Spleen (tissue), 11 donors: ENCODE measurements around the gene IL31RA. TPM values are rescaled to one million over a fixed set of nuclear protein-coding genes. Genes with fewer than 3 reads are reported as not detected.

Source experiments
- DNase-seq: peaks from one replicate; pipeline ENCODE4 v3.0.0-alpha.2; 2020
- H3K27ac ChIP-seq, 8 donors: fragments of 200-600 bp; sonication (generic) in 7 of 8; 1 replicate in 4 of 8; 2 replicates in 4 of 8; pipeline versions ENCODE4 v1.5.0 to v1.8.0; 2016 to 2021; ENCODE audit warnings: inconsistent platforms in 4 of 8, mild to moderate bottlenecking in 4 of 8, moderate library complexity in 1 of 8
- H3K27me3 ChIP-seq, 7 donors: fragments of 200-600 bp; sonication (generic) in 6 of 7; replicated peaks in 1 of 7; 1 replicate in 4 of 7; 2 replicates in 3 of 7; pipeline versions ENCODE4 v1.5.0 to v1.8.0; 2016 to 2021; ENCODE audit warnings: inconsistent platforms in 3 of 7, mild to moderate bottlenecking in 1 of 7
- H3K36me3 ChIP-seq, 6 donors: fragments of 200-600 bp; sonication (generic) in 5 of 6; 1 replicate in 4 of 6; 2 replicates in 2 of 6; pipeline versions ENCODE4 v1.5.0 to v1.8.0; 2016 to 2021; ENCODE audit warnings: inconsistent platforms in 2 of 6
- H3K4me1 ChIP-seq, 6 donors: fragments of 200-600 bp; sonication (generic) in 5 of 6; 1 replicate in 3 of 6; 2 replicates in 3 of 6; pipeline versions ENCODE4 v1.5.0 to v1.8.0; 2016 to 2021; ENCODE audit warnings: inconsistent platforms in 3 of 6
- H3K4me3 ChIP-seq, 8 donors: fragments of 200-600 bp; sonication (generic) in 7 of 8; 1 replicate in 4 of 8; 2 replicates in 4 of 8; pipeline versions ENCODE4 v1.5.0 to v1.8.0; 2016 to 2021; ENCODE audit warnings: inconsistent platforms in 4 of 8, mild to moderate bottlenecking in 4 of 8, moderate library complexity in 2 of 8
- H3K9me3 ChIP-seq, 8 donors: fragments of 200-600 bp; sonication (generic) in 7 of 8; 1 replicate in 4 of 8; 2 replicates in 4 of 8; pipeline versions ENCODE4 v1.5.0 to v1.8.0; 2016 to 2021; ENCODE audit warnings: inconsistent platforms in 4 of 8
- POLR2A ChIP-seq, 3 donors: fragments of 450-650 bp; IDR thresholded peaks; one replicate each; pipeline ENCODE4 v1.5.1; 2017; ENCODE audit warnings: antibody characterized with exemption in 3 of 3, mild to moderate bottlenecking in 1 of 3
- POLR2AphosphoS5 ChIP-seq, 3 donors: sonication (generic); formaldehyde crosslinking; IDR thresholded peaks; one replicate each; pipeline ENCODE4 v1.5.1; 2017; ENCODE audit warnings: antibody characterized with exemption in 3 of 3
- WGBS, 5 donors: extraction: QIAGEN DNeasy Blood & Tissue Kit in 3 of 5; methylation state at CpG; one replicate each; pipeline versions ENCODE4 v1.1.5 to v1.1.7; 2013 to 2018; 5-methylcytosine and 5-hydroxymethylcytosine counted together
- intact Hi-C: fragments of 100-400 bp; cut with DNase I; formaldehyde crosslinking; loops from one replicate; pipeline ENCODE4 v1.15.0; 2023; ENCODE audit warnings: low total_unique reads
- polyA plus RNA-seq, 3 donors: library from polyadenylated mRNA; stranded (reverse); fragments of 200-250 nt; gene quantifications; one replicate each; pipeline ENCODE4 v1.2.1, GENCODE V29; 2013
- total RNA-seq, 7 donors: library from RNA; depleted of rRNA in 3 of 7; stranded (reverse); fragments of >200 nt in 3 of 7; fragmentation: NEBNext Ultra II Directional in 4 of 7; extraction: Animal tissue kit (Norgen Biotek cat#: 25700) in 4 of 7; gene quantifications; one replicate each; pipeline versions ENCODE4 v1.1.0 to v1.2.1, GENCODE V29; 2016 to 2021
- TF ChIP-seq, protein P1 (sequence below), 11 experiments: fragments of 200-600 bp in 7 of 11; fragments of 450-650 bp in 4 of 11; sonication (generic) in 4 of 11; IDR thresholded peaks in 8 of 11; conservative IDR thresholded peaks in 3 of 11; 1 replicate in 7 of 11; 2 replicates in 4 of 11; pipeline versions ENCODE4 v1.4.0 to v1.8.0; 2016 to 2021; ENCODE audit warnings: antibody characterized with exemption in 11 of 11, inconsistent platforms in 4 of 11, mild to moderate bottlenecking in 1 of 11
- donor health status: healthy with polysubstance abuse.
- donor health status: DM: no; HTN: no; CAD: no; lungs with moderate emphysema.
- donor health status: DM: no; HTN: no; CAD: no.
- donor health status: Bipolar disorder and iron deficiency.
- donor health status: healthy.
- donor health status: DM: no; HTN: no; CAD: no.
- donor health status: DM: yes; HTN: yes; CAD: no.

IL31RA gene
- total and polyA plus RNA-seq, 10 donors, result 0.02 to 0.20 (median 0.03) TPM; not detected in 7

DNA sequence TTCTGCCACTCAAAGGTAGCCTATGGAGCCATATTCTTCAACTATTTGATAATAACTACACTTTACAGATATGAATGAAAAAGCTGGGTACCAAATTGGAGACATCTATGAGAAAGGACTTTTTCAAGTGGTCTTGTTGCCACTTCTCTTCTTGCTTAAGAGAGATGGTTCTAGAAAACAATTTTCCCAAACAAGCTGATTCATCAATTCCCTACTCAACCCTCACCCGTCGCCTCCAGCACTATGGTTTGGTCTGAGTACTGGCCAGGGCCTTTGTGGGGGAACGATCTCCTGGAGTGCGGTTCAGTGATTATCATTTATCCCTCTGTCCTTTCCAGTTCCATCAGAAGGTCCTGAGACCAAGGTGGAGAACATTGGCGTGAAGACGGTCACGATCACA lies 56.8 kb downstream of the IL31RA start:
- Histone ChIP-seq H3K27me3 (no peaks in the 10 kb centered on the region), H3K4me1 (peaks cover 0 to 9% (median 3%) of the 10 kb centered on the region in 6 donors), H3K4me3 (no peak overlapping the region), H3K27ac (no peak overlapping the region), H3K36me3 (no peaks in the 10 kb centered on the region), H3K9me3 (no peaks in the 10 kb centered on the region)
- no peak for DNase-seq
- no peak for TF ChIP-seq POLR2A (IDR thresholded peaks at IDR 0.05)
- TF ChIP-seq, protein P1, sequence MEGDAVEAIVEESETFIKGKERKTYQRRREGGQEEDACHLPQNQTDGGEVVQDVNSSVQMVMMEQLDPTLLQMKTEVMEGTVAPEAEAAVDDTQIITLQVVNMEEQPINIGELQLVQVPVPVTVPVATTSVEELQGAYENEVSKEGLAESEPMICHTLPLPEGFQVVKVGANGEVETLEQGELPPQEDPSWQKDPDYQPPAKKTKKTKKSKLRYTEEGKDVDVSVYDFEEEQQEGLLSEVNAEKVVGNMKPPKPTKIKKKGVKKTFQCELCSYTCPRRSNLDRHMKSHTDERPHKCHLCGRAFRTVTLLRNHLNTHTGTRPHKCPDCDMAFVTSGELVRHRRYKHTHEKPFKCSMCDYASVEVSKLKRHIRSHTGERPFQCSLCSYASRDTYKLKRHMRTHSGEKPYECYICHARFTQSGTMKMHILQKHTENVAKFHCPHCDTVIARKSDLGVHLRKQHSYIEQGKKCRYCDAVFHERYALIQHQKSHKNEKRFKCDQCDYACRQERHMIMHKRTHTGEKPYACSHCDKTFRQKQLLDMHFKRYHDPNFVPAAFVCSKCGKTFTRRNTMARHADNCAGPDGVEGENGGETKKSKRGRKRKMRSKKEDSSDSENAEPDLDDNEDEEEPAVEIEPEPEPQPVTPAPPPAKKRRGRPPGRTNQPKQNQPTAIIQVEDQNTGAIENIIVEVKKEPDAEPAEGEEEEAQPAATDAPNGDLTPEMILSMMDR (IDR thresholded peaks at IDR 0.05 in 8 of 11, conservative IDR thresholded peaks at IDR 0.05 in 3 of 11), result no peak
- no peak for TF ChIP-seq POLR2AphosphoS5 (IDR thresholded peaks at IDR 0.05)
- intact Hi-C loops, result no loop called here
- WGBS, 5 donors, result 93 to 98% (median 96%) methylated on average over 7 of the region's 7 CpGs

DNA sequence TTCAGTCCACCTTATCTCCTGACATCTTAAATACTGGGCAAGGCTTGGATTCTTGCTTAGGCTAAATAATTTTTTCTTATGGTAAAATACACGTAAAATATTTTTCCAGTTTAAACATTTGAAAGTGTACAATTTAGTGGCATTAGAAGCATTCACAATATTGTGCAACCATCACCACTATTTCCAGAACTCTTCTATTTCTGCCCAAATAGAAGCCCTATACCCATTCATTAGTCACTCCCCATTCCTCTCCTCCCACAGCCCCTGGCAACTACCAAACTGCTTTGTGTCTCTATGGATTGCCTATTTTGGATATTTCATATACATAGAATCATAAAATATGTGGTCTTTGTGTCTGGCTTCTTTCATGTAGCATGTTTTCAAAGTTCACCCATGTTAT lies 57.6 kb downstream of the IL31RA start:
- H3K27me3 ChIP-seq, result no peaks in the 10 kb centered on the region
- WGBS, 5 donors, result 42 to 100% (median 56%) methylated on average over 1 of the region's 1 CpG
- peaks cover 0 to under 1% (median 0%) of the 10 kb centered on the region in 6 donors for H3K4me1 ChIP-seq
- no peaks in the 10 kb centered on the region for H3K9me3 ChIP-seq
- no peak overlapping the region for H3K4me3 ChIP-seq
- no peak overlapping the region for H3K27ac ChIP-seq
- intact Hi-C loops, result no loop called here
- TF ChIP-seq POLR2A (IDR thresholded peaks at IDR 0.05), result no peak
- TF ChIP-seq POLR2AphosphoS5 (IDR thresholded peaks at IDR 0.05), result no peak
- TF ChIP-seq, protein P1 (IDR thresholded peaks at IDR 0.05 in 8 of 11, conservative IDR thresholded peaks at IDR 0.05 in 3 of 11), result no peak
- DNase-seq, result no peak
- no peaks in the 10 kb centered on the region for H3K36me3 ChIP-seq

DNA sequence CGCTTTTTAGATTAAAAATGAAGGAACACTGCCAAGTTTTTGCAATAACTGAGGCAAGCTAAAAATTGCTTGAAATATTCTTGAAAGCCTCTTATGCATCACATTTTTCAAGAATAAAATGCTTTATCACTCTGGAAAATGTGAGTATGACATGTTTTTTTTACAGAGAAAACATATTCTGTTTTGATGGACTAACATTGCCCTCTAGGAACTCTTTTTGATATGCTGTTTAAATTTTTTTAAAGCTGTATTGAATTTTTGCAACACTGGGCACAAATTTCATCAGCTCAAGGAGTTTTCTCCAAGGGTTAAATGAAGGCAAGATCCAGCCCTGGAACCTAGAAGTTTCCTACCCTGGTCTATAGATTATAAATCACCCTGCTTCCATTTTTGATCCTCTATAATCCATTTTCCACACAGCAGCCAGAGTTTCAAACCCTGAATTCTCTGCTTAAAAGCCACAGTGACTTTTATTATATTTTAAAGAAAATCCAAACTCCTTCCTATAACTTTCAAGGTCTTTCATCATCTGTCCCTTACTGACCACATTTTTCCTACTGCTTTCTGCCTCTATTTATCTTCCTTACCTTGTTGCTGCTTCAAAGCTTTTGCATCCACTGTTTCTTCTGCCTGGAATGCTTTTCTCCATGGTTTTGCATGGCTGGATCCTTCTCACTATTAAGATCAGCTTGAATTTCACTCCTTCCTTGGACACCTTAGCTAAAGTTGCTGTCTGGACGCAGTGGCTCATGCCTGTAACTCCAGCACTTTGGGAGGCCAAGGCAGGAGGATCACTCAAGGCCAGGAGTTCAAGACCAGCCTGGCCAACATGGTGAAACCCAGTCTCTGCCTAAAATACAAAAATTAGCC lies 60.9 kb downstream of the IL31RA start:
- intact Hi-C loops, result no loop called here

More for the DNA sequence above, 60.9 kb downstream of the IL31RA start:
- Histone ChIP-seq H3K36me3 (no peaks in the 10 kb centered on the region), H3K27me3 (no peaks in the 10 kb centered on the region), H3K27ac (no peak overlapping the region), H3K4me3 (no peak overlapping the region), H3K9me3 (no peaks in the 10 kb centered on the region), H3K4me1 (no peaks in the 10 kb centered on the region)
- 74 to 93% (median 85%) methylated on average over 2 of the region's 2 CpGs for WGBS, 5 donors
- no peak for DNase-seq
- no peak for TF ChIP-seq POLR2A (IDR thresholded peaks at IDR 0.05)
- TF ChIP-seq, protein P1 (IDR thresholded peaks at IDR 0.05 in 8 of 11, conservative IDR thresholded peaks at IDR 0.05 in 3 of 11), result no peak
- no peak for TF ChIP-seq POLR2AphosphoS5 (IDR thresholded peaks at IDR 0.05)
